ENCODE measurements around the gene ASS1. TPM values are rescaled to one million over a fixed set of nuclear protein-coding genes. Genes with fewer than 3 reads are reported as not detected.

Gene ASS1
- total and polyA plus RNA-seq, 2 donors (not counting 1 experiment from before 2014, with no cell fraction given), result 0.30 to 0.44 TPM

DNA sequence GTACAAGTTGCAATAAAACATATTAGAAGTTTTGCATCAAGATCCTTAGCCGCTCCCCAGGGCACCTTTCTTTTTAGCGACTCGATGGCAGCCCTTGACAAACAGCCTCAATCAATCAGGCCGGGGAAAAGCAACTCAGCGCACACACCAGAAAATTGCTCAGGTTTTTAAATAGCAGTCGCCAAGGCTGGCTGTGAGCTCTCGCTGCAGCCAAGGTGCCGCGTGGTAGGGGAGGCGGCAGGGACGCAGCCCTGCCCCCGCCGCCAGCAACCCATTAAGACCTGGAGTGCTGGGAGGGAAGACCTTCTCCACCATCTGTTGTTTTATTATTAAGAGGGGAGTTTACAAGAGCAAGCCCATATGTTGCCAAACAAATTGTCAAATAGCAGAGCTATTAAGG lies 22.6 kb downstream of the ASS1 start:
- H3K27ac ChIP-seq (ENCODE audit: low read length in 2 of 2), result no peak overlapping the region
- ChIA-PET CTCF (interaction anchor here (1.2 to 1.8 kb wide), 2 partner anchors 10 to 215 kb away, joined by 3 to 7 read pairs; no protein-coding TSS in a partner anchor), POLR2A (no interaction called here)
- H3K4me1 ChIP-seq (ENCODE audit: control insufficient read depth in 2 of 2, insufficient read depth in 2 of 2, low read length in 2 of 2), result no peaks in the 10 kb centered on the region
- TF ChIP-seq, protein P1, sequence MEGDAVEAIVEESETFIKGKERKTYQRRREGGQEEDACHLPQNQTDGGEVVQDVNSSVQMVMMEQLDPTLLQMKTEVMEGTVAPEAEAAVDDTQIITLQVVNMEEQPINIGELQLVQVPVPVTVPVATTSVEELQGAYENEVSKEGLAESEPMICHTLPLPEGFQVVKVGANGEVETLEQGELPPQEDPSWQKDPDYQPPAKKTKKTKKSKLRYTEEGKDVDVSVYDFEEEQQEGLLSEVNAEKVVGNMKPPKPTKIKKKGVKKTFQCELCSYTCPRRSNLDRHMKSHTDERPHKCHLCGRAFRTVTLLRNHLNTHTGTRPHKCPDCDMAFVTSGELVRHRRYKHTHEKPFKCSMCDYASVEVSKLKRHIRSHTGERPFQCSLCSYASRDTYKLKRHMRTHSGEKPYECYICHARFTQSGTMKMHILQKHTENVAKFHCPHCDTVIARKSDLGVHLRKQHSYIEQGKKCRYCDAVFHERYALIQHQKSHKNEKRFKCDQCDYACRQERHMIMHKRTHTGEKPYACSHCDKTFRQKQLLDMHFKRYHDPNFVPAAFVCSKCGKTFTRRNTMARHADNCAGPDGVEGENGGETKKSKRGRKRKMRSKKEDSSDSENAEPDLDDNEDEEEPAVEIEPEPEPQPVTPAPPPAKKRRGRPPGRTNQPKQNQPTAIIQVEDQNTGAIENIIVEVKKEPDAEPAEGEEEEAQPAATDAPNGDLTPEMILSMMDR (IDR thresholded peaks at IDR 0.05), result no peak
- no peak for TF ChIP-seq EZH2 (IDR thresholded peaks at IDR 0.05; ENCODE audit: borderline replicate concordance, insufficient read depth, low read depth, low read length, poor library complexity, severe bottlenecking)
- no peak overlapping the region for H3K4me3 Mint-ChIP-seq
- no peaks in the 10 kb centered on the region for H3K9me3 Mint-ChIP-seq (ENCODE audit: insufficient read depth)
- H3K27me3 ChIP-seq (replicated peaks in 1 of 4; ENCODE audit: control extremely low read depth in 1 of 4, control insufficient read depth in 3 of 4, insufficient read depth in 4 of 4, low read length in 3 of 4), result peaks cover 0 to 31% (median 4%) of the 10 kb centered on the region in 4 experiments
- H3K27ac Mint-ChIP-seq, result no peak overlapping the region
- H2AFZ ChIP-seq (ENCODE audit: insufficient read depth, low read depth, low read length, poor library complexity, severe bottlenecking), result no peak overlapping the region
- no peak overlapping the region for H3K4me2 ChIP-seq (replicated peaks; ENCODE audit: low read depth, low read length, poor library complexity, severe bottlenecking)
- no peak for ATAC-seq (ENCODE audit: low read depth)
- peaks cover 18% of the 10 kb centered on the region for H3K27me3 Mint-ChIP-seq
- H3K79me2 ChIP-seq (ENCODE audit: control insufficient read depth, insufficient read depth, low read length), result no peaks in the 10 kb centered on the region
- H3K36me3 ChIP-seq (replicated peaks in 1 of 2; ENCODE audit: control extremely low read depth in 1 of 2, control insufficient read depth in 1 of 2, extremely low read depth in 1 of 2, insufficient read depth in 2 of 2, low read length in 1 of 2), result no peaks in the 10 kb centered on the region
- WGBS (ENCODE audit: insufficient coverage), result 10% methylated on average over 9 of the region's 13 CpGs
- H3K4me1 Mint-ChIP-seq, result no peaks in the 10 kb centered on the region
- H4K20me1 ChIP-seq (ENCODE audit: control insufficient read depth, insufficient read depth, low read length, poor library complexity, severe bottlenecking), result no peaks in the 10 kb centered on the region
- H3K4me3 ChIP-seq (ENCODE audit: control extremely low read depth in 1 of 5, extremely low read depth in 1 of 5, insufficient read depth in 1 of 5, low read depth in 2 of 5, low read length in 4 of 5), result no peak overlapping the region
- intact Hi-C loops (cut with micrococcal nuclease), result no loop called here
- DNase-seq, result no peak
- H3K9me3 ChIP-seq (ENCODE audit: control extremely low read depth in 1 of 3, control insufficient read depth in 2 of 3, insufficient read depth in 1 of 3, low read length in 2 of 3), result no peaks in the 10 kb centered on the region
- no peak overlapping the region for H3K9ac ChIP-seq (ENCODE audit: low read length)

DNA sequence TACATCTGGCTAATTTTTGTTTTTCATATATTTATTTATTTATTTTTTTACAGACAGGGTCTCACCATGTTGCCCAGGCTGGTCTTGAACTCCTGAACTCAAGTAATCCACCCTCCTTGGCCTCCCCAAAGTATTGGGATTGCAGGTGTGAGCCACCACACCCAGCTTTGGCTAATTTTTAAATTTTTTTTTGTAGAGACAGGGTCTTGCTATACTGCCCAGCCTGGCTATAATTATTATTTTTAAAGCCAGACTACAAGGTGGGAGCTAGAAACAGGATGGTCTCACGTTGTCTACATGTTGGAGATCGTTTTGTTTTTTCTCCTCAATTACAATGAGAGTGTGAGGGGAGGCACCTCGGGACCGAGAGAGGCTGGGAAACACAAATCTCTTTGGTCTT lies 23.8 kb downstream of the ASS1 start:
- no peaks in the 10 kb centered on the region for H4K20me1 ChIP-seq (ENCODE audit: control insufficient read depth, insufficient read depth, low read length, poor library complexity, severe bottlenecking)
- Mint-ChIP-seq H3K9me3 (ENCODE audit: insufficient read depth) (no peaks in the 10 kb centered on the region), H3K4me1 (no peaks in the 10 kb centered on the region), H3K27ac (no peak overlapping the region), H3K27me3 (peaks cover 18% of the 10 kb centered on the region), H3K4me3 (no peak overlapping the region)
- no peak overlapping the region for H2AFZ ChIP-seq (ENCODE audit: insufficient read depth, low read depth, low read length, poor library complexity, severe bottlenecking)
- no peaks in the 10 kb centered on the region for H3K36me3 ChIP-seq (replicated peaks in 1 of 2; ENCODE audit: control extremely low read depth in 1 of 2, control insufficient read depth in 1 of 2, extremely low read depth in 1 of 2, insufficient read depth in 2 of 2, low read length in 1 of 2)
- WGBS (ENCODE audit: insufficient coverage), result 20% methylated on average over 1 of the region's 4 CpGs
- TF ChIP-seq, protein P1 (IDR thresholded peaks at IDR 0.05), result no peak
- no peak for TF ChIP-seq EZH2 (IDR thresholded peaks at IDR 0.05; ENCODE audit: borderline replicate concordance, insufficient read depth, low read depth, low read length, poor library complexity, severe bottlenecking)
- ChIA-PET POLR2A (no interaction called here), CTCF (interaction anchor here (0.6 to 1.8 kb wide), 2 partner anchors 214 to 575 kb away, joined by 3 to 7 read pairs; no protein-coding TSS in a partner anchor)
- H3K4me2 ChIP-seq (replicated peaks; ENCODE audit: low read depth, low read length, poor library complexity, severe bottlenecking), result no peak overlapping the region
- ATAC-seq (ENCODE audit: low read depth) (no peak), DNase-seq (no peak)
- intact Hi-C loops (cut with micrococcal nuclease), result no loop called here
- H3K27ac ChIP-seq (ENCODE audit: low read length in 2 of 2), result no peak overlapping the region
- H3K79me2 ChIP-seq (ENCODE audit: control insufficient read depth, insufficient read depth, low read length), result no peaks in the 10 kb centered on the region
- H3K9ac ChIP-seq (ENCODE audit: low read length), result no peak overlapping the region
- H3K4me3 ChIP-seq (ENCODE audit: control extremely low read depth in 1 of 5, extremely low read depth in 1 of 5, insufficient read depth in 1 of 5, low read depth in 2 of 5, low read length in 4 of 5), result no peak overlapping the region
- no peaks in the 10 kb centered on the region for H3K9me3 ChIP-seq (ENCODE audit: control extremely low read depth in 1 of 3, control insufficient read depth in 2 of 3, insufficient read depth in 1 of 3, low read length in 2 of 3)
- H3K4me1 ChIP-seq (ENCODE audit: control insufficient read depth in 2 of 2, insufficient read depth in 2 of 2, low read length in 2 of 2), result no peaks in the 10 kb centered on the region
- H3K27me3 ChIP-seq (replicated peaks in 1 of 4; ENCODE audit: control extremely low read depth in 1 of 4, control insufficient read depth in 3 of 4, insufficient read depth in 4 of 4, low read length in 3 of 4), result peaks cover 0 to 31% (median 4%) of the 10 kb centered on the region in 4 experiments
